ENCODE results near the gene BCOR. TPM values are rescaled to one million over a fixed set of nuclear protein-coding genes. Genes with fewer than 3 reads are reported as not detected.

The BCOR gene
- total and polyA plus RNA-seq, 9 of the 15 experiments (the other 6 are each of a cell fraction or from before 2014, with no cell fraction given) = 27.5 to 113 (median 37.6) TPM

- no peak for TF ChIP-seq RBM15 (IDR thresholded peaks at IDR 0.05; ENCODE audit: insufficient read depth, low read length)
- no peak for TF ChIP-seq NR4A1 (CRISPR knock-in tag; IDR thresholded peaks at IDR 0.05)
- no peak for TF ChIP-seq NR4A1 (tag; IDR thresholded peaks at IDR 0.05)
- TF ChIP-seq, protein P1, sequence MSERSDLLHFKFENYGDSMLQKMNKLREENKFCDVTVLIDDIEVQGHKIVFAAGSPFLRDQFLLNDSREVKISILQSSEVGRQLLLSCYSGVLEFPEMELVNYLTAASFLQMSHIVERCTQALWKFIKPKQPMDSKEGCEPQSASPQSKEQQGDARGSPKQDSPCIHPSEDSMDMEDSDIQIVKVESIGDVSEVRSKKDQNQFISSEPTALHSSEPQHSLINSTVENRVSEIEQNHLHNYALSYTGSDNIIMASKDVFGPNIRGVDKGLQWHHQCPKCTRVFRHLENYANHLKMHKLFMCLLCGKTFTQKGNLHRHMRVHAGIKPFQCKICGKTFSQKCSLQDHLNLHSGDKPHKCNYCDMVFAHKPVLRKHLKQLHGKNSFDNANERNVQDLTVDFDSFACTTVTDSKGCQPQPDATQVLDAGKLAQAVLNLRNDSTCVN (CRISPR knock-in tag; IDR thresholded peaks at IDR 0.05) = no peak
- TF ChIP-seq KDM5B (IDR thresholded peaks at IDR 0.05; ENCODE audit: insufficient replicate concordance, low read depth, low read length) = no peak
- 0 out of 2 replicates have a peak, but pooled peaks have one; percentile 27 for TF ChIP-seq SMAD4 (CRISPR knock-in tag; conservative IDR thresholded peaks at IDR 0.05)
- TF ChIP-seq PHB (CRISPR knock-in tag; IDR thresholded peaks at IDR 0.05) = no peak
- TF ChIP-seq PTTG1 (tag; IDR thresholded peaks at IDR 0.05; ENCODE audit: low read depth) = no peak
- TF ChIP-seq, protein P2, sequence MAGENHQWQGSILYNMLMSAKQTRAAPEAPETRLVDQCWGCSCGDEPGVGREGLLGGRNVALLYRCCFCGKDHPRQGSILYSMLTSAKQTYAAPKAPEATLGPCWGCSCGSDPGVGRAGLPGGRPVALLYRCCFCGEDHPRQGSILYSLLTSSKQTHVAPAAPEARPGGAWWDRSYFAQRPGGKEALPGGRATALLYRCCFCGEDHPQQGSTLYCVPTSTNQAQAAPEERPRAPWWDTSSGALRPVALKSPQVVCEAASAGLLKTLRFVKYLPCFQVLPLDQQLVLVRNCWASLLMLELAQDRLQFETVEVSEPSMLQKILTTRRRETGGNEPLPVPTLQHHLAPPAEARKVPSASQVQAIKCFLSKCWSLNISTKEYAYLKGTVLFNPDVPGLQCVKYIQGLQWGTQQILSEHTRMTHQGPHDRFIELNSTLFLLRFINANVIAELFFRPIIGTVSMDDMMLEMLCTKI (IDR thresholded peaks at IDR 0.05; ENCODE audit: partially characterized antibody) = no peak
- TF ChIP-seq BACH1 (tag; IDR thresholded peaks at IDR 0.05) = no peak
- no peak for TF ChIP-seq PCBP1 (IDR thresholded peaks at IDR 0.05; ENCODE audit: low read depth, low read length, poor library complexity, severe bottlenecking)
- no peak for TF ChIP-seq FOXK2 (conservative IDR thresholded peaks at IDR 0.05 in 1 of 2, IDR thresholded peaks at IDR 0.05 in 1 of 2; ENCODE audit: low read depth in 2 of 2)
- TF ChIP-seq BRF1 (IDR thresholded peaks at IDR 0.05; ENCODE audit: borderline replicate concordance, extremely low read depth, insufficient read length) = no peak
- TF ChIP-seq ZFX (CRISPR knock-in tag; IDR thresholded peaks at IDR 0.05) = peak; percentile 53
- TF ChIP-seq CREB1 (IDR thresholded peaks at IDR 0.05) = no peak
- no peak for TF ChIP-seq CREB1 (CRISPR knock-in tag; IDR thresholded peaks at IDR 0.05)
- TF ChIP-seq TCF7 (IDR thresholded peaks at IDR 0.05; ENCODE audit: borderline replicate concordance) = no peak
- TF ChIP-seq, protein P3, sequence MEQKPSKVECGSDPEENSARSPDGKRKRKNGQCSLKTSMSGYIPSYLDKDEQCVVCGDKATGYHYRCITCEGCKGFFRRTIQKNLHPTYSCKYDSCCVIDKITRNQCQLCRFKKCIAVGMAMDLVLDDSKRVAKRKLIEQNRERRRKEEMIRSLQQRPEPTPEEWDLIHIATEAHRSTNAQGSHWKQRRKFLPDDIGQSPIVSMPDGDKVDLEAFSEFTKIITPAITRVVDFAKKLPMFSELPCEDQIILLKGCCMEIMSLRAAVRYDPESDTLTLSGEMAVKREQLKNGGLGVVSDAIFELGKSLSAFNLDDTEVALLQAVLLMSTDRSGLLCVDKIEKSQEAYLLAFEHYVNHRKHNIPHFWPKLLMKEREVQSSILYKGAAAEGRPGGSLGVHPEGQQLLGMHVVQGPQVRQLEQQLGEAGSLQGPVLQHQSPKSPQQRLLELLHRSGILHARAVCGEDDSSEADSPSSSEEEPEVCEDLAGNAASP (IDR thresholded peaks at IDR 0.05) = no peak
- no peak for TF ChIP-seq DLX4 (CRISPR knock-in tag; IDR thresholded peaks at IDR 0.05)
- no peak for TF ChIP-seq TRIM24 (IDR thresholded peaks at IDR 0.05)
- no peak for TF ChIP-seq SMARCB1 (IDR thresholded peaks at IDR 0.05; ENCODE audit: insufficient read length, low read depth)
- no peak for TF ChIP-seq SNIP1 (IDR thresholded peaks at IDR 0.05; ENCODE audit: low read depth)
- TF ChIP-seq PHF8 (IDR thresholded peaks at IDR 0.05; ENCODE audit: borderline replicate concordance, low read length) = peak; percentile 9; the same call in 1 of the 2 replicates
- no peak for TF ChIP-seq MED1 (CRISPR knock-in tag; IDR thresholded peaks at IDR 0.05; ENCODE audit: borderline replicate concordance)
- TF ChIP-seq PHTF2 (CRISPR knock-in tag; IDR thresholded peaks at IDR 0.05) = no peak
These were observed 84.2 kb downstream of the BCOR start (continued) for GRCh38 chrX:40013266-40014195.
